RWPE1 (cell line): ENCODE results near the gene P3H3.

Experiments
- CTCF ChIA-PET: fragments of 350-600 bp; sonication (Branson Sonifier 250); formaldehyde crosslinking; extraction: SDS; loops from one replicate; lab custom pipeline; 2021; lab: Yijun Ruan, JAX
- POLR2A ChIA-PET: fragments of 400-600 bp; formaldehyde crosslinking; extraction: SDS; loops from one replicate; lab custom pipeline; 2020; ENCODE audit warnings: antibody characterized with exemption; ENCODE audit not compliant: low non-redundant PET; lab: Yijun Ruan, JAX
- DNase-seq: peaks from one replicate; pipeline ENCODE4 v3.0.0; 2012; ENCODE audit warnings: low spot score
- H3K27ac ChIP-seq: fragments of 450-650 bp; 2 replicates; pipeline ENCODE4 v1.5.1; 2017
- CTCF ChIP-seq: fragments of 450-650 bp; conservative IDR thresholded peaks from 2 replicates; pipeline ENCODE4 v1.5.1; 2017; ENCODE audit warnings: low read depth, mild to moderate bottlenecking

P3H3 gene

DNA sequence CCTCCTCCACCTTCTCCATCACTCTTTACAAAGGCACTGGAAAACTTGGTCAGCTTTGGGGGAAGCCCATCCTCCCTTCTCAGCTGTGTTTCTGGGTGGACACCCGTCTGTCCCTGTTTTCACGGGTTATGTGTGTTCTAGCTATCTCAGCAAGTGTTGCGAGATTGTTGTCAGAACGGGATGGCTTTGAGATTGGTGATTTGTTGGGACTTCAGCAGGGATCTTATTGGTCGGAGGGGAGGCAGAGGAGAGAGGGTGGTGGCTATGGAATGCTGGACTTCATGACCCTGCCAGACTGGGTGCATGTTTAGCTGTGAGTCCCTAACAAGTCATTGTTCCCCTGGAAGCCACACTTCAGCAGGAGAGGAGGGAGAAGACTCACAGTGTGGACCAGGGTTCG is 25.8 kb downstream of the P3H3 start:
- ChIA-PET CTCF (interaction anchor here (0.6 to 1.3 kb wide), 3 partner anchors 11 to 193 kb away, joined by 3 to 6 read pairs (median 4); no protein-coding TSS in a partner anchor), POLR2A (no interaction called here)
- DNase-seq: no peak
- peak overlapping the region; percentile 37 for H3K27ac ChIP-seq
- TF ChIP-seq CTCF: no peak

- ChIA-PET POLR2A (no interaction called here), CTCF (interaction anchor here (1.3 kb wide), 1 partner anchor 14 kb away, joined by 6 read pairs; no protein-coding TSS in a partner anchor)
- no peak for TF ChIP-seq CTCF
- DNase-seq: no peak
- no peak overlapping the region for H3K27ac ChIP-seq
These were observed 27.1 kb downstream of the P3H3 start for GRCh38 chr12:6855322-6855721.

- no peak for DNase-seq
- POLR2A ChIA-PET: no interaction called here
- CTCF ChIA-PET: interaction anchor here (0.6 kb wide), 1 partner anchor 212 kb away, joined by 3 read pairs; no protein-coding TSS in a partner anchor
- no peak for TF ChIP-seq CTCF
- no peak overlapping the region for H3K27ac ChIP-seq
These were observed 30.6 kb downstream of the P3H3 start for GRCh38 chr12:6858799-6859198.

- TF ChIP-seq CTCF: no peak
- POLR2A ChIA-PET: no interaction called here
- H3K27ac ChIP-seq: no peak overlapping the region
- no peak for DNase-seq
- CTCF ChIA-PET: no interaction called here
These were observed 31.9 kb downstream of the P3H3 start for GRCh38 chr12:6860116-6860515.

- H3K27ac ChIP-seq: no peak overlapping the region
- TF ChIP-seq CTCF: no peak
- ChIA-PET CTCF (interaction anchor here (1.4 kb wide), 1 partner anchor 11 kb away, joined by 9 read pairs; no protein-coding TSS in a partner anchor), POLR2A (no interaction called here)
- DNase-seq: no peak
These were observed 32.7 kb downstream of the P3H3 start for GRCh38 chr12:6860942-6861341.

DNA sequence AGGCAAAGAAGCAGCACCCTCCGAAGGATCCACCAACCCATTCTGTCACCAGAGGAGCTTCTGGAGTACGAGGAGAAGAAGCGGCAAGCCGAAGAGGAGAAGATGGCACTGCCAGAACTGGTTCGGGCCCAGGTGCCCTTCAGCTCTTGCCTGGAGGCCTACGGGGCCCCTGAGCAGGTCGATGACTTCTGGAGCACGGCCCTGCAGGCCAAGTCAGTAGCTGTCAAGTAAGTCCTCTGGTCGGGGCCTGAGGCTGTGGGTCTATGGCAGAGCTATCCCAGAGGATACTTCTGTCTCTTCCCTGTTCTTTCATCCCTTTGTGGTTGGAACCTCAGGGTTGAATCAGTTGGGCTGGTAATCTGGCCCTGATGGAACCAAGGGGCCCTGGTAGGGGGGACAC is 33.2 kb downstream of the P3H3 start:
- no peak for DNase-seq
- POLR2A ChIA-PET: no interaction called here
- CTCF ChIA-PET: interaction anchor here (1.4 kb wide), 1 partner anchor 11 kb away, joined by 9 read pairs; no protein-coding TSS in a partner anchor
- no peak for TF ChIP-seq CTCF
- H3K27ac ChIP-seq: no peak overlapping the region

GRCh38 chr12:6863033-6863432 is 34.8 kb downstream of the P3H3 start:
- no peak for DNase-seq
- no peak for TF ChIP-seq CTCF
- ChIA-PET CTCF (interaction anchor here (1.4 kb wide), 1 partner anchor 9 kb away, joined by 3 read pairs; no protein-coding TSS in a partner anchor), POLR2A (no interaction called here)
- H3K27ac ChIP-seq: no peak overlapping the region
